Endothelial cell of umbilical vein (primary cell): Measurements from ENCODE around the gene TNIP3. TPM values are rescaled to one million over a fixed set of nuclear protein-coding genes. Genes with fewer than 3 reads are reported as not detected.

Source experiments
- BruUV-seq: library from RNA; stranded (reverse); fragments of 400-500 nt; replicated peaks from 2 replicates; lab custom pipeline; 2021; lab: Mats Ljungman, UMichigan
- CTCF ChIA-PET: fragments of 300-600, 350-600 bp; sonication (Branson Sonifier 250); formaldehyde crosslinking; loops from one replicate; lab custom pipeline; 2021; ENCODE audit warnings: antibody characterized with exemption, inconsistent platforms; lab: Charles Lee
- POLR2A ChIA-PET: fragments of 300-600, 350-600 bp; sonication (Branson Sonifier 250); formaldehyde crosslinking; loops from one replicate; lab custom pipeline; 2021; ENCODE audit warnings: antibody characterized with exemption, inconsistent platforms; lab: Charles Lee
- DNase-seq: peaks from one replicate; pipeline ENCODE4 v3.0.0-alpha.2; 2011; ENCODE audit warnings: low read depth, low spot score
- FAIRE-seq: peaks from 2 replicates; lab custom pipeline; 2011; peaks lifted over from hg19 to GRCh38; lab: Jason Lieb, UNC
- H2AFZ ChIP-seq: 2 replicates; pipeline ENCODE4 v1.6.0; 2012; ENCODE audit warnings: low read depth, low read length, control low read depth, inconsistent platforms
- H3K27ac ChIP-seq: 2 replicates; pipeline ENCODE4 v1.5.1; 2011; ENCODE audit warnings: low read depth, mild to moderate bottlenecking, control low read depth, low read length, moderate library complexity; ENCODE audit not compliant: insufficient read depth
- H3K27me3 ChIP-seq, 2 experiments: 2 replicates each; pipeline versions ENCODE4 v1.6.0 to v1.6.1; 2011; ENCODE audit warnings: low read length in 2 of 2, mixed read lengths in 1 of 2; ENCODE audit not compliant: control insufficient read depth in 2 of 2, insufficient read depth in 2 of 2
- H3K36me3 ChIP-seq, 2 experiments: 2 replicates in 1 of 2; 3 replicates in 1 of 2; pipeline ENCODE4 v1.5.1; 2011; ENCODE audit warnings: low read length in 2 of 2, mild to moderate bottlenecking in 1 of 2, moderate library complexity in 1 of 2; ENCODE audit not compliant: control insufficient read depth in 2 of 2, insufficient read depth in 2 of 2; ENCODE audit errors: extremely low read depth in 1 of 2
- H3K4me1 ChIP-seq: 3 replicates; pipeline ENCODE4 v1.5.1; 2011; ENCODE audit warnings: mild to moderate bottlenecking, low read length; ENCODE audit not compliant: control insufficient read depth, insufficient read depth; ENCODE audit errors: extremely low read depth
- H3K4me2 ChIP-seq: 2 replicates; pipeline ENCODE4 v1.6.1; 2011; ENCODE audit warnings: low read length, control low read depth, mixed read lengths; ENCODE audit not compliant: insufficient read depth
- H3K4me3 ChIP-seq, 3 experiments: fragments of 200-600 bp in 1 of 3; sonication (generic), shearing (Covaris generic) in 1 of 3; replicated peaks in 1 of 3; 2 replicates each; pipeline ENCODE4 v1.5.1; 2011 to 2016; ENCODE audit warnings: control low read depth in 3 of 3, low read length in 3 of 3, mild to moderate bottlenecking in 2 of 3, inconsistent platforms in 1 of 3, low read depth in 1 of 3, moderate library complexity in 1 of 3; ENCODE audit not compliant: insufficient read depth in 1 of 3
- H3K79me2 ChIP-seq: 2 replicates; pipeline ENCODE4 v1.6.0; 2012; ENCODE audit warnings: low read length, inconsistent platforms; ENCODE audit not compliant: control insufficient read depth, insufficient read depth
- H3K9ac ChIP-seq: replicated peaks from 2 replicates; pipeline ENCODE3; 2011; ENCODE audit warnings: low read length, control low read depth; ENCODE audit not compliant: insufficient read depth; ENCODE audit errors: extremely low read depth
- H3K9me1 ChIP-seq: replicated peaks from 3 replicates; pipeline ENCODE4 v1.6.0; 2011; ENCODE audit warnings: mild to moderate bottlenecking, low read length; ENCODE audit not compliant: control insufficient read depth, insufficient read depth; ENCODE audit errors: extremely low read depth
- H3K9me3 ChIP-seq: replicated peaks from 2 replicates; pipeline ENCODE4 v1.5.1; 2012; ENCODE audit warnings: low read length, inconsistent platforms; ENCODE audit not compliant: control insufficient read depth, insufficient read depth
- H4K20me1 ChIP-seq: replicated peaks from 2 replicates; pipeline ENCODE3; 2011; ENCODE audit warnings: mild to moderate bottlenecking, low read length; ENCODE audit not compliant: control insufficient read depth, insufficient read depth; ENCODE audit errors: extremely low read depth
- CTCF ChIP-seq, 2 donors: IDR thresholded peaks; 1 replicate in 1 of 2; 2 replicates in 1 of 2; pipeline ENCODE4 v1.5.1; 2011; ENCODE audit warnings: low read length in 2 of 2, mild to moderate bottlenecking in 2 of 2, moderate library complexity in 2 of 2, control low read depth in 1 of 2, inconsistent platforms in 1 of 2, low read depth in 1 of 2; ENCODE audit not compliant: insufficient read depth in 1 of 2; ENCODE audit errors: extremely low read depth in 1 of 2
- EZH2 ChIP-seq: IDR thresholded peaks from 2 replicates; pipeline ENCODE4 v1.6.1; 2012; ENCODE audit warnings: borderline replicate concordance, low read depth, mild to moderate bottlenecking, moderate library complexity, low read length, inconsistent platforms; ENCODE audit not compliant: severe bottlenecking
- FOS ChIP-seq: IDR thresholded peaks from 2 replicates; pipeline ENCODE4 v1.6.1; 2011; ENCODE audit warnings: mild to moderate bottlenecking, low read length, moderate library complexity, borderline replicate concordance; ENCODE audit not compliant: insufficient read depth
- GATA2 ChIP-seq: IDR thresholded peaks from 2 replicates; pipeline ENCODE4 v1.7.0; 2011; ENCODE audit warnings: low read depth, mild to moderate bottlenecking, moderate library complexity, mixed read lengths, low read length; ENCODE audit not compliant: insufficient read length, insufficient read depth
- JUN ChIP-seq: IDR thresholded peaks from 2 replicates; pipeline ENCODE4 v1.6.1; 2011; ENCODE audit warnings: borderline replicate concordance, low read depth; ENCODE audit not compliant: insufficient read length, insufficient read depth
- MYC ChIP-seq: IDR thresholded peaks from one replicate; pipeline ENCODE4 v1.6.1; 2011; ENCODE audit warnings: mild to moderate bottlenecking, low read depth, low read length
- POLR2AphosphoS5 ChIP-seq: IDR thresholded peaks from 2 replicates; pipeline ENCODE4 v1.6.1; 2012; ENCODE audit warnings: low read depth, mild to moderate bottlenecking, control low read depth, low read length, moderate library complexity; ENCODE audit not compliant: insufficient read depth
- dilution Hi-C: fragments of 300-500 bp; cut with MboI; formaldehyde crosslinking; loops from one replicate; pipeline ENCODE4 v1.15.0; 2019; ENCODE audit warnings: low sequenced_read_pairs; ENCODE audit not compliant: extremely low pct_ligation_motif_present
- intact Hi-C: fragments of 100-400 bp; cut with micrococcal nuclease; formaldehyde crosslinking; loops from one replicate; pipeline ENCODE4 v1.10.0; 2022
- polyA plus RNA-seq, 4 experiments: library from polyadenylated mRNA; depleted of rRNA in 3 of 4; stranded (reverse) in 3 of 4; unstranded in 1 of 4; fragments of >200 nt; gene quantifications; 2 replicates each; pipeline versions ENCODE4 v1.2.1 to v1.2.3, GENCODE V29; 2011 to 2012; ENCODE audit warnings: missing spikeins in 1 of 4
- total RNA-seq: library from RNA; stranded (reverse); gene quantifications from 2 replicates; pipeline ENCODE4 v1.2.3, GENCODE V29; 2021

The TNIP3 gene
- total and polyA plus RNA-seq, 2 donors (not counting 3 experiments of a cell fraction or from before 2014, with no cell fraction given), result not detected

GRCh38 chr4:121100093-121100775, 63.9 kb downstream of the TNIP3 start:
- H3K9me1 ChIP-seq, result no peaks in the 10 kb centered on the region
- H3K9ac ChIP-seq, result no peak overlapping the region
- CTCF ChIA-PET, result interaction anchor here (1.9 kb wide), 1 partner anchor 945 kb away, joined by 9 read pairs; no protein-coding TSS in a partner anchor
- no peaks in the 10 kb centered on the region for H3K9me3 ChIP-seq
- no peak overlapping the region for H3K27ac ChIP-seq
- no peak overlapping the region for H3K4me3 ChIP-seq
- DNase-seq, result no peak
- no peaks in the 10 kb centered on the region for H3K79me2 ChIP-seq
- no peak overlapping the region for H3K4me2 ChIP-seq
- H2AFZ ChIP-seq, result no peak overlapping the region
- TF ChIP-seq FOS (no peak), EZH2 (no peak), GATA2 (no peak), CTCF (IDR thresholded peaks at IDR 0.05; ENCODE audit: extremely low read depth in 1 of 2, insufficient read depth in 1 of 2, low read depth in 1 of 2, low read length in 2 of 2) (no peak)
- dilution Hi-C loops, result no loop called here
- POLR2A ChIA-PET, result no interaction called here
- no peaks in the 10 kb centered on the region for H3K36me3 ChIP-seq
- H3K4me1 ChIP-seq, result no peaks in the 10 kb centered on the region
- intact Hi-C loops, result no loop called here
- FAIRE-seq, result no peak
- no TSS peak for BruUV-seq
- H4K20me1 ChIP-seq, result no peaks in the 10 kb centered on the region
- H3K27me3 ChIP-seq, result no peaks in the 10 kb centered on the region

- H4K20me1 ChIP-seq, result no peaks in the 10 kb centered on the region
- no peak overlapping the region for H3K27ac ChIP-seq
- intact Hi-C loops (no loop called here), dilution Hi-C loops (no loop called here)
- H3K27me3 ChIP-seq, result no peaks in the 10 kb centered on the region
- no TSS peak for BruUV-seq
- no peaks in the 10 kb centered on the region for H3K36me3 ChIP-seq
- H3K4me3 ChIP-seq, result no peak overlapping the region
- no peak overlapping the region for H2AFZ ChIP-seq
- no peak for FAIRE-seq
- POLR2A ChIA-PET, result no interaction called here
- H3K4me1 ChIP-seq, result no peaks in the 10 kb centered on the region
- H3K9ac ChIP-seq, result no peak overlapping the region
- no peak for DNase-seq
- H3K9me1 ChIP-seq, result no peaks in the 10 kb centered on the region
- H3K79me2 ChIP-seq, result no peaks in the 10 kb centered on the region
- no peak overlapping the region for H3K4me2 ChIP-seq
- CTCF ChIA-PET, result no interaction called here
- TF ChIP-seq EZH2 (no peak), POLR2AphosphoS5 (no peak), MYC (no peak), FOS (no peak), JUN (no peak)
- H3K9me3 ChIP-seq, result no peaks in the 10 kb centered on the region
Measured at GRCh38 chr4:121098266-121098665, 65.9 kb downstream of the TNIP3 start.
